Suprapubic skin (tissue), 4 donors: ENCODE data around the gene RASAL1.

Source experiments
- POLR2A ChIP-seq, 2 donors: fragments of 450-650 bp; IDR thresholded peaks; one replicate each; pipeline ENCODE4 v1.6.1; 2017; ENCODE audit warnings: antibody characterized with exemption in 2 of 2, mild to moderate bottlenecking in 2 of 2, moderate library complexity in 2 of 2
- POLR2AphosphoS5 ChIP-seq, 3 donors: sonication (generic); formaldehyde crosslinking; IDR thresholded peaks; one replicate each; pipeline ENCODE4 v1.6.1; 2017; ENCODE audit warnings: antibody characterized with exemption in 3 of 3
- TF ChIP-seq, protein P1 (sequence below), 2 donors: fragments of 200-600 bp in 1 of 2; fragments of 450-650 bp in 1 of 2; sonication (generic) in 1 of 2; IDR thresholded peaks; one replicate each; pipeline ENCODE4 v1.5.1; 2016 to 2019; ENCODE audit warnings: antibody characterized with exemption in 2 of 2, mild to moderate bottlenecking in 1 of 2, moderate library complexity in 1 of 2

DNA sequence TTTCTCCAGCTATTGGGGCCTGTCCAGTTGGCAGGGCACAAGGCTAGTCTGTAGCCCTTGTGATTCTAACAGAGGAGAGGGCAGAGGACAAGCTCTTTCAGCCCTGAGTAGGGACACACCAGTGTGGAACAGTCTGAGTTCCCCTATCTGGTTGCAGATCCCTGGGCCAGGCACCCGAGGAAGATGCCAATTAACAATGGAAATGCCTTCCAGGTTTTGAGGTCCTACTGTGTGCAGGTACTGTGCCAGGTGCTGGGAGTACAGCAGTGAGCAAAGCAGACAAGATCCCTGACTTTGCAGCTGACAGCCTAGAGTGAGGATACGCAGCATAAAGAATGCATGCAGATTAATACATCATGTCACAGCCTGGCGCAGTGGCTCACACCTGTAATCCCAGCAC, 62.0 kb downstream of the RASAL1 start:
- TF ChIP-seq POLR2A (IDR thresholded peaks at IDR 0.05) (no peak), POLR2AphosphoS5 (IDR thresholded peaks at IDR 0.05) (no peak)
- TF ChIP-seq, protein P1, sequence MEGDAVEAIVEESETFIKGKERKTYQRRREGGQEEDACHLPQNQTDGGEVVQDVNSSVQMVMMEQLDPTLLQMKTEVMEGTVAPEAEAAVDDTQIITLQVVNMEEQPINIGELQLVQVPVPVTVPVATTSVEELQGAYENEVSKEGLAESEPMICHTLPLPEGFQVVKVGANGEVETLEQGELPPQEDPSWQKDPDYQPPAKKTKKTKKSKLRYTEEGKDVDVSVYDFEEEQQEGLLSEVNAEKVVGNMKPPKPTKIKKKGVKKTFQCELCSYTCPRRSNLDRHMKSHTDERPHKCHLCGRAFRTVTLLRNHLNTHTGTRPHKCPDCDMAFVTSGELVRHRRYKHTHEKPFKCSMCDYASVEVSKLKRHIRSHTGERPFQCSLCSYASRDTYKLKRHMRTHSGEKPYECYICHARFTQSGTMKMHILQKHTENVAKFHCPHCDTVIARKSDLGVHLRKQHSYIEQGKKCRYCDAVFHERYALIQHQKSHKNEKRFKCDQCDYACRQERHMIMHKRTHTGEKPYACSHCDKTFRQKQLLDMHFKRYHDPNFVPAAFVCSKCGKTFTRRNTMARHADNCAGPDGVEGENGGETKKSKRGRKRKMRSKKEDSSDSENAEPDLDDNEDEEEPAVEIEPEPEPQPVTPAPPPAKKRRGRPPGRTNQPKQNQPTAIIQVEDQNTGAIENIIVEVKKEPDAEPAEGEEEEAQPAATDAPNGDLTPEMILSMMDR (IDR thresholded peaks at IDR 0.05): no peak
